ENCODE data around the gene TRIM65. TPM values are rescaled to one million over a fixed set of nuclear protein-coding genes. Genes with fewer than 3 reads are reported as not detected.

The TRIM65 gene
- total and polyA plus RNA-seq, 8 donors: 8.2 to 13.1 (median 10.5) TPM

GRCh38 chr17:75941442-75941819 is 44.7 kb upstream of the TRIM65 start:
- peaks cover 6 to 10% (median 8%) of the 10 kb centered on the region in 3 donors for H3K4me1 ChIP-seq
- WGBS, 2 donors: 8 to 10% methylated on average over 6 of the region's 6 CpGs
- peaks cover 0 to 13% (median 0%) of the 10 kb centered on the region in 3 donors for H3K36me3 ChIP-seq
- peak; percentile 8 to 13 (median 10) for ATAC-seq
- no peaks in the 10 kb centered on the region for H3K9me3 ChIP-seq
- DNase-seq: peak in 4 of 6 donors; percentile 35 to 51 (median 46)
- H3K27me3 ChIP-seq: no peaks in the 10 kb centered on the region
- peak overlapping the region in 3 of 4 donors; percentile 52 to 98 (median 77) for H3K4me3 ChIP-seq
- no peak for TF ChIP-seq CTCF (IDR thresholded peaks at IDR 0.05)
- FAIRE-seq: no peak
- intact Hi-C loops (cut with DNase I): no loop called here
- peak overlapping the region in 3 of 4 donors; percentile 19 to 37 (median 30) for H3K27ac ChIP-seq

DNA sequence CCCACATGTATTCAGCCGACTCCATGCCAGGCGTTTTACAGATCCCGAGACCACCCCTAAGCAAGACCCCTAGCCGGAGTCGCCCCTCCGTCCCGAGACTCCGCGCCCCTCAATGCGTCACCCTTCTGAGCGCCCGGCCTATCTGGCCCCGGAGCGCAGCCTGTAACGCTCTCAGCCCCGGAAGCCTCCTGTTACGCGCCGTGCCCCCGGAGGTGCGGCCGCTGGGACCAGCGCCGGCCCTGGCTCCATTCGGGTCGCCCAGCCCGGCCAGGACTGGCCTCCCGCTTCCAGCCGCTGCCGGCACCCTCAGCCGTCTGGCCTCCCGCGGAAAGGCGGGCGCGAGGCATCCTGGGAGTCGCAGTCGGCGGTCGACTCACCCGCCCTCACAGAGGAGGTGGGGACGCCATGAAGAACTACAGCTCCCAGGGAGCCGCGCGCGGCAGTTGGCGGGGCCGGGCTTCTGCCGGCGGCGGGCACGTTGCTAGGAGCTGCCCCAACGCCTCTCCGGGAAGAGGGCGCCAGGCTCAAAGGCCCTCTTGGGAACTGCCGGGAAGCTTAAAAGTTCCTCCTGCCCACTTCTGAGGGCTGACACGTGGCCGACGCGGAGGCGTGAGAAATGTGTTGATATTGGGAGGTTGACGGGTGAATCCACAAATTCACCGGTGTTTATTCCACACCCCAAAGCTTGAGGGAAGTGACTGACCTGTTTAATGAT is 44.1 kb upstream of the TRIM65 start, which contains the start of gene FBF1:
Gene FBF1, minus strand, starts transcription at position 316 of the 715 bp plus-strand sequence. CDS start 2,893 bp downstream, outside the sequence.
- Histone ChIP-seq H3K4me3 (peak within 1 kb of the TSS; percentile 52 to 98 (median 76)), H3K9me3 (no peaks in the 10 kb centered on the region), H3K4me1 (peaks cover 6 to 10% (median 8%) of the 10 kb centered on the region in 3 donors), H3K27me3 (no peaks in the 10 kb centered on the region), H3K27ac (peak within 1 kb of the TSS; percentile 45 to 63 (median 55)), H3K36me3 (peaks cover 0 to 8% (median 0%) of the 10 kb centered on the region in 3 donors)
- ATAC-seq (peak; percentile 98 to 100 (median 98)), FAIRE-seq (no peak), DNase-seq (peak; percentile 95 to 99 (median 96))
- no peak for TF ChIP-seq CTCF (IDR thresholded peaks at IDR 0.05)
- WGBS, 2 donors: 0% methylated on average over 56 to 63 of the region's 63 CpGs
- intact Hi-C loops (cut with DNase I): no loop called here

GRCh38 chr17:75937652-75938051 is 40.9 kb upstream of the TRIM65 start:
- Histone ChIP-seq H3K4me3 (no peak overlapping the region), H3K27me3 (no peaks in the 10 kb centered on the region), H3K4me1 (peaks cover 4 to 10% (median 6%) of the 10 kb centered on the region in 3 donors), H3K9me3 (no peaks in the 10 kb centered on the region), H3K27ac (no peak overlapping the region), H3K36me3 (no peaks in the 10 kb centered on the region)
- intact Hi-C loops (cut with DNase I): no loop called here
- 83 to 91% methylated on average over 13 of the region's 13 CpGs for WGBS, 2 donors
- DNase-seq: peak in 1 of 6 donors; percentile 28
- FAIRE-seq: no peak
- no peak for ATAC-seq
- no peak for TF ChIP-seq CTCF (IDR thresholded peaks at IDR 0.05)

- TF ChIP-seq CTCF (IDR thresholded peaks at IDR 0.05): no peak
- FAIRE-seq (no peak), ATAC-seq (no peak), DNase-seq (no peak)
- no peaks in the 10 kb centered on the region for H3K27me3 ChIP-seq
- intact Hi-C loops (cut with DNase I): no loop called here
- H3K9me3 ChIP-seq: no peaks in the 10 kb centered on the region
- H3K36me3 ChIP-seq: no peaks in the 10 kb centered on the region
- 85 to 89% methylated on average over 4 of the region's 4 CpGs for WGBS, 2 donors
- H3K4me1 ChIP-seq: no peaks in the 10 kb centered on the region
- H3K4me3 ChIP-seq: no peak overlapping the region
- no peak overlapping the region for H3K27ac ChIP-seq
Observed at GRCh38 chr17:75933808-75934207, 37.1 kb upstream of the TRIM65 start.

GRCh38 chr17:75932852-75933251 is 36.1 kb upstream of the TRIM65 start:
- no peak for TF ChIP-seq CTCF (IDR thresholded peaks at IDR 0.05)
- H3K4me1 ChIP-seq: no peaks in the 10 kb centered on the region
- no peaks in the 10 kb centered on the region for H3K36me3 ChIP-seq
- ATAC-seq (no peak), FAIRE-seq (no peak), DNase-seq (no peak)
- H3K4me3 ChIP-seq: no peak overlapping the region
- WGBS, 2 donors: 87 to 89% methylated on average over 5 of the region's 5 CpGs
- H3K27me3 ChIP-seq: no peaks in the 10 kb centered on the region
- intact Hi-C loops (cut with DNase I): no loop called here
- no peak overlapping the region for H3K27ac ChIP-seq
- no peaks in the 10 kb centered on the region for H3K9me3 ChIP-seq
